NCI-H1417 treated with DMSO at 0.1 percent for 48 hours (cell line): ENCODE measurements around the gene ARHGAP28.
"Not testable (repeated sequence)": the region's sequence is repeated elsewhere in the genome, so short reads cannot be mapped to it uniquely, and the experiment has no call there.

ENCODE experiments used
- DNase-seq: peaks from one replicate; lab custom pipeline; 2025; lab: John Stamatoyannopoulos, UW

Gene ARHGAP28

GRCh38 chr18:6820314-6820713 lies 90.8 kb downstream of the ARHGAP28 start:
- DNase-seq: no peak

DNA sequence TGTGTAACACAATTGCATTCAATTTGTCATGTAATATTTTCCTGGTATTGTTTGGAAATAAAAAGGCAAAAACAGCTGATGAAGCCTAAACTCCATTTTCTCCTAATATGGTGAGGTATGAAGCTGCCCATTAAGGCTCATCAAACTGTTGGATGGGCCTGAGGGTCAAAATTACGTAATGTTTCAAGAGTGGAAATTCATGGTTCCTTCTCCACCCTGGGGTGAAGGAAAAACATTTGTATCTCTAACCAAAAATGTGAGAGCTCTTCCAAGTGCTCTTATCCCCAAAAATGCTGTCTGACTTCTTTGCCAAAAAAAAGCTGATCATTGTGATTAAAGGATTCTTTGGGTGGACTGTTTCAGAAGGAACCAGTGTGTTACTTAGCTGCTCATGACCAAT lies 91.8 kb downstream of the ARHGAP28 start:
- no peak for DNase-seq

DNA sequence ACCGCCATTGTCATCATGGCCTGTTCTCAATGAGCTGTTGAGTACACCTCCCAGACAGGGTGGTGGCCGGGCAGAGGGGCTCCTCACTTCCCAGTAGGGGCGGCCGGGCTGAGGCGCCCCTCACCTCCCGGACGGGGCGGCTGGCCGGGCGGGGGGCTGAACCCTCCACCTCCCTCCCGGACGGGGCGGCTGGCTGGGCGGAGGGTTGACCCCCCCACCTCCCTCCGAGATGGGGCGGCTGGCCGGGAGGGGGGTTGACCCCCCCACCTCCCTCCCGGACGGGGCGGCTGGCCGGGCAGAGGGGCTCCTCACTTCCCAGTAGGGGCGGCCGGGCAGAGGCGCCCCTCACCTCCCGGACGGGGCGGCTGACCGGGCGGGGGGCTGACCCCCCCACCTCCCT lies 97.6 kb downstream of the ARHGAP28 start:
- DNase-seq: not testable (repeated sequence)

DNA sequence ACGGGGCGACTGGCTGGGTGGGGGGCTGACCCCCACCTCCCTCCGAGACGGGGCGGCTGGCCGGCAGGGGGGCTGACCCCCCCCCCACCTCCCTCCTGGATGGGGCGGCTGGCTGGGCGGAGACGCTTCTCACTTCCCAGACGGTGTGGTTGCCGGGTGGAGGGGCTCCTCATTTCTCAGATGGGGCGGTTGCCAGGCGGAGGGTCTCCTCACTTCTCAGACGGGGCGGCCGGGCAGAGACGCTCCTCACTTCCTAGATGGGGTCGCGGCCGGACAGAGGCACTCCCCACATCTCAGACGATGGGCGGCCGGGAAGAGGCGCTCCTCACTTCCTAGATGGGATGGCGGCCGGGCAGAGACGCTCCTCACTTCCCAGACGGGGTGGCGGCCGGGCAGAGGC lies 98.0 kb downstream of the ARHGAP28 start:
- DNase-seq: not testable (repeated sequence)

DNA sequence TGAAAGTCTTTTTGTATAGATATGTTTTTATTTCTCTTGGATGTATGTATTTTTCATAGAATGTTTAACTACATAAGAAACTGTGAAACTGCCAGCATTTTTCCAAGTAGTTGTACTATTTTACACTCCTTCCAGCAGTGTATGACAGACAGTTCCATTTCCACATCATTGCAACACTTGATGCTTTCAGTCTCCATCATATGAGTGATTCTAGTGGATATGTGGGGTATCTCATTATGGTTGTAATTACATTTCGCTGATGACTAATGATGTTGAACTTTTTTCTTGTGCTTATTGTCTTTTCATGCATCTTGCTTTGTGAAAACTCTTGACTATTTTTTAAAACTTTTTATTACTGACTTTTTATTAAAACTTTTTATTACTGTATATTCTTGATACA lies 101.4 kb downstream of the ARHGAP28 start:
- no peak for DNase-seq

GRCh38 chr18:6835345-6835744 lies 105.8 kb downstream of the ARHGAP28 start:
- no peak for DNase-seq

GRCh38 chr18:6836331-6836730 lies 106.8 kb downstream of the ARHGAP28 start:
- DNase-seq: no peak

DNA sequence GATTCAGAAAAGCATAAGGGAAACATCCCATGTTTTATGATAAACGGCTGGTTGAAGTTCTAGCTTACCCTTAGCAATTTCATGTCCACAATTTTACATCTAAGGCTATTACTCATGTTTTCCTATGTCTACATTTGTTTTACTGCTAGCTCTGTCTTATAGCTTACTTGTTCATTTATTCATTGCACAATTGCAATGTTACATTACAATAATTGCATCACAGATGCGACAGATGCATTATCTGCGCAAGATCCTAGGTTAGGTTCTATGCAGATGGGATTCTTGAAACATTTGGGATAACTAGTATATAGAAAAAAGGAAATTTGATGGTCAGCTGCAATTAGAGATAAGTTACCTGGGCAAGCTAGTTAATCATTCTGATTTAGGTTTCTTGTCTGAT lies 108.4 kb downstream of the ARHGAP28 start:
- DNase-seq: no peak

DNA sequence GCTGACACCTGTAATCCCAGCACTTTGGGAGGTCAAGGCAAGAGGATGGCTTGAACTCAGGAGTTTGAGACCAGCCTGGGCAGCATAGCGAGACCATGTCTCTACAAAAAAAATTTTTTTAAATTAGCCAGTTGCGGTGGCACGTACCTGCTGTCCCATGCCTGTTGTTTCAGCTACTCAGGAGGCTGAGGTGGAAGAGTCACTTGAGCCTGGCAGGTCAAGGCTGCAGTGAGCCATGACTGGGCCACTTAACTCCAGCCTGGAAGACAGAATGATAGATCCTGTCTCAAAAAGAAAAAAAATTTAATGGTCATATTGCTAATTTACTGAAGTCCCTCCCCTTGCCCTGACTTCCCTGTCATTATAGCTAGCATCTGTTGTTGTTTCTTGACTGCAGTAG lies 112.6 kb downstream of the ARHGAP28 start:
- no peak for DNase-seq

- no peak for DNase-seq
Observed at GRCh38 chr18:6843308-6843707, 113.8 kb downstream of the ARHGAP28 start.

DNA sequence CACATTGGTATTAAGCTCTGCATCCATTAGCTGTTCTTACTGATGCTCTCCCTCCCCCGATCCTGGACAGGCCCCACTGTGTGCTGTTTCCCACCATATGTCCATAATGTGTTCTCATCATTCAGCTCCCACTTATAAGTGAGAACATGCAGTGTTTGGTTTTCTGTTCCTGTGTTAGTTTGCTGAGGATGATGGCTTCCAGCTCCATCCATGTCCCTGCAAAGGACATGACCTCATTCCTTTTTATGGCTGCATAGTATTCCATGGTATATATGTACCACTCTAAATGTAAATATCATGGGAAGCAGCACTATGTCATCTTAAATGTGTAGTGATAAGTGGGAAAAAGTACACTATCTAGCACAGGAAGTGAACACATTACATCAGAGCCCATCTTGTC lies 116.0 kb downstream of the ARHGAP28 start:
- DNase-seq: not testable (repeated sequence)

GRCh38 chr18:6850396-6850795 lies 120.9 kb downstream of the ARHGAP28 start:
- no peak for DNase-seq

DNA sequence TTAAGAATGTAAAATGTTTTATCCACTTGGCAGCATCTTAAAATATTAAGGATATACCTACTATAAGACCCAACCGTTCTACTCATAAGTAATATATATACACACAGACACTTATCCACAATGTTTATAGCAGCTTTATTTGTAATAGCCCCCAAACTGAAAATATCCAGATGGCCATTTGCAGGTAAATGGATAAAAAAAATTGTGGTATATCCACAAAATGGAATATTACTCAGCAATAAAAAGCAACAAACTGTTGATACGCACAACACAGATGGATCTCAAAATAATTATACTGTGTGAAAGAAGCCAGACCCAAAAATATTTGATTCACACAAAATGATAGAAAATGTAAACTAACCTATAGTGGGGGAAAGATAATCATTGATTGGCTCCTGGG lies 122.0 kb downstream of the ARHGAP28 start:
- no peak for DNase-seq

DNA sequence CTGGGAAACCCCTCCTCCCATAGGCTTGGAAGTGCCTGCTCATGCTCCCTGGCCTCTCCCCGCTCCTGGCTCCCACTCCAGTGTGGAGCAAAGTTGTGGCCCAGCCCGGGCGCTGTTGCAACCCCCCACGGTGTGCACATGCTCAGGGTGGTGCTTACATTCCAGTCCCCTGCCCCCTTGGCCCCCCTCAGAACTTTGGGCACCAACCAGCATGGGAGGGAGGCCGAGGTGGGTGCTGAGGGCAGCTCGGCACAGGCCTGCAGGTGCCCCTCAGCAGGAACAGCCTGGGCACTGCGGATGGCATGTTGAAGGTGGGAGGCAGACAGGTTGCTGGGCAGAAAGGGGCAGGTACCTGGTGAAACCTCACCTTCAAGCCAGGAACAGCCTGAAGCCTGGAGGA lies 125.3 kb downstream of the ARHGAP28 start:
- DNase-seq: no peak

- DNase-seq: no peak
Observed at GRCh38 chr18:6855767-6856166, 126.3 kb downstream of the ARHGAP28 start.

GRCh38 chr18:6857300-6857699 lies 127.8 kb downstream of the ARHGAP28 start:
- DNase-seq: no peak

DNA sequence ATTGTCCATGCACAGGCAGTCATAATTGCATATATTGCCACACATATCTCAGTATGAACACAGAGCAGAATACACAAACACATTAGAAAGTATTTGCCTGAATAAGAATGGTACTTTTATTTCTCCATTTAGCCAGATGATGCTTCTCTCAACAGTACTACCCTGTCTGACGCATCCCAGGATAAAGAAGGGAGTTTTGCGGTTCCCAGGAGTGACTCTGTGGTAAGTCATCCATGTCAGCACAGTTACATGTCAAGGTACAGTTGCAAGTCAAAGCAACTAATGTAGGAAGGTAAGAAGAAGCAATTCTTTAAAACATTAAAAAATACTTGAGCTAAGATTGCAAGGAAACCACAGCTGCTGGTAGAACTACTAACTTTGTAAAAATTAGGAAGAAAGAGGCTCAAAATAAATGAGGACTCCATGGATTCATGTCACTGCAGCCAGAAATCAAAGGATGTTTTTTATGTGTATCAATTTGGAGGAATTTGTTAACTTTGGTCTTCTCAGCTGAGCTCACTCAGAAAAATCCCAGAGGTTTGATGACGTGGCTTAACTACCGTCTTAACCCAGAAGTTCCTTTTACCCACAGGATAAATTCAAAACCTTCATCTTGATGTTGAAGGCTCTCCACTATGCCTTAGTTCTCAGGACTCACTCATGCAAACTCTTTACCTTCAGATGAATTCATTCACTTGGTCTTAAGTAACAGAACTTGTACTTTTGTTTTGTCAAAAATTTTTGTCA lies 130.3 kb downstream of the ARHGAP28 start:
- DNase-seq: no peak

- no peak for DNase-seq
Observed at GRCh38 chr18:6860804-6861448, 131.4 kb downstream of the ARHGAP28 start.

DNA sequence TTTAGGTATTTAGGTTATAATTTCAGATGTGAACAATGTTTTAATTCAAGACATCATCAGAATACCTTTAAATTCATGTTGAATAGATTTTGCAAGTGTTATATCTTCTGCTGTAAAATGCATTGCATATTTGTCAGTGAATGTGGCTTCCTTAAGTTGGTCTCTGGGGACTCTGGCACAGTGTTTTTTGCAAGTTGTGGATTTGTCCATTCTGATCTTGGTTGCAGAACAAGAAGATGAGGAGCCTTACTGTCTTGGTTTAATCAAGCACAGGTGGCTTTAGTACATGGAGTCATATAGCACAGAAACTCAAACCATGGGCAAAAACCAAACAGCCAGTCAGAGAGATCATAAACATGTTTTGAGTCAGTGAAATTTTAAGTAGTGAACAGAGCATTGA lies 135.7 kb downstream of the ARHGAP28 start:
- no peak for DNase-seq

- no peak for DNase-seq
Observed at GRCh38 chr18:6866552-6867085, 137.1 kb downstream of the ARHGAP28 start.

DNA sequence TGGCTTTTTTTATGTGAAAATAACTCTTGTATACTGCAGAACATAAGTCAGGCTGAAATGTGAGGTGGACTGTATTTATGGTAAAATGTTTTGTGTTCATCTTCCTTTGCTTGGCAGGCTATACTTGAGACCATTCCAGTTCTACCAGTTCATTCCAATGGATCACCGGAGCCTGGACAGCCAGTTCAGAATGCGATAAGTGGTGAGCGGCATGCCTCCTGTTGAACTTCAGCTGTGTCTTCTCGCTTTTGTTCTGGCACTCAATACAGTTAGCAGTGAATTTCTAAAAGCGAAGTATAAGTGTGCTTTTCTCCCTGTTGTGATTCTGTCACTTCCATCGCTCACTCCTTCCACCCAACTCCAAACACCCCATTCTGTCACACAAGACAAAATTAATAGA lies 138.5 kb downstream of the ARHGAP28 start:
- DNase-seq: no peak

GRCh38 chr18:6871566-6871965 lies 142.1 kb downstream of the ARHGAP28 start:
- no peak for DNase-seq

- no peak for DNase-seq
Observed at GRCh38 chr18:6873040-6873751, 143.7 kb downstream of the ARHGAP28 start.
